Measurements from ENCODE around the gene RFX4. TPM values are rescaled to one million over a fixed set of nuclear protein-coding genes. Genes with fewer than 3 reads are reported as not detected.

RFX4 gene
- total RNA-seq, 1 experiment from 2014 or later: not detected

DNA sequence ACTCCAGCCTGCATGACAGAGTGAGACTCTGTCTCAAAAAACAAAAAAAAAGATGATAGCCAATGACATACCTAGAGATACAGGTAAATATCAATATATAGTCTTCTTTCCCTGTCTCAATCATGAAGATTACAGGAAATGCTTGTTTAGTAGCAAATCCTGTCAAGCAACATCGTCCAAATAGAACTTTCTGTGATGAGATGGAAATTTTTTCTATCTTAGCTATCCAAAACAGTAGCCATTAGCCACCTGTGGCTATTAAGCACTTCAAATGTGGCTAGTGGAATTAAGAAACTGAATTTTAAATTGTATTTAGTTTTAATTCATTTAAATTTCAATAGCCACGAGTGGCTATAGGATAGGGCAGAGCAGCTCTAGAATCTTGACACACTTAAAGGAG lies 158.4 kb downstream of the RFX4 start:
- no peaks in the 10 kb centered on the region for H3K27me3 ChIP-seq (replicated peaks; ENCODE audit: insufficient read depth, low read depth, low read length, poor library complexity)
- TF ChIP-seq CTCF (conservative IDR thresholded peaks at IDR 0.05; ENCODE audit: low read depth, low read length) (no peak), EZH2 (IDR thresholded peaks at IDR 0.05; ENCODE audit: borderline replicate concordance, low read depth, low read length, poor library complexity, severe bottlenecking) (no peak)
- no peak overlapping the region for H3K27ac ChIP-seq (ENCODE audit: low read depth, low read length, poor library complexity, severe bottlenecking)
- ChIA-PET POLR2A (ENCODE audit: low non-redundant PET) (no interaction called here), CTCF (no interaction called here)
- H3K36me3 ChIP-seq (ENCODE audit: insufficient read depth, low read length, poor library complexity, severe bottlenecking): no peaks in the 10 kb centered on the region
- H3K4me3 ChIP-seq (ENCODE audit: low read depth, low read length, poor library complexity, severe bottlenecking): no peak overlapping the region
- no TSS peak for BruUV-seq (replicated peaks)
- H3K4me1 ChIP-seq (ENCODE audit: insufficient read depth, low read length, poor library complexity, severe bottlenecking): no peaks in the 10 kb centered on the region
- H3K9me3 ChIP-seq (ENCODE audit: low read depth, low read length, poor library complexity, severe bottlenecking): no peaks in the 10 kb centered on the region
- intact Hi-C loops (cut with micrococcal nuclease; ENCODE audit: unreplicated experiment): no loop called here
- no peak for DNase-seq (ENCODE audit: low spot score)

DNA sequence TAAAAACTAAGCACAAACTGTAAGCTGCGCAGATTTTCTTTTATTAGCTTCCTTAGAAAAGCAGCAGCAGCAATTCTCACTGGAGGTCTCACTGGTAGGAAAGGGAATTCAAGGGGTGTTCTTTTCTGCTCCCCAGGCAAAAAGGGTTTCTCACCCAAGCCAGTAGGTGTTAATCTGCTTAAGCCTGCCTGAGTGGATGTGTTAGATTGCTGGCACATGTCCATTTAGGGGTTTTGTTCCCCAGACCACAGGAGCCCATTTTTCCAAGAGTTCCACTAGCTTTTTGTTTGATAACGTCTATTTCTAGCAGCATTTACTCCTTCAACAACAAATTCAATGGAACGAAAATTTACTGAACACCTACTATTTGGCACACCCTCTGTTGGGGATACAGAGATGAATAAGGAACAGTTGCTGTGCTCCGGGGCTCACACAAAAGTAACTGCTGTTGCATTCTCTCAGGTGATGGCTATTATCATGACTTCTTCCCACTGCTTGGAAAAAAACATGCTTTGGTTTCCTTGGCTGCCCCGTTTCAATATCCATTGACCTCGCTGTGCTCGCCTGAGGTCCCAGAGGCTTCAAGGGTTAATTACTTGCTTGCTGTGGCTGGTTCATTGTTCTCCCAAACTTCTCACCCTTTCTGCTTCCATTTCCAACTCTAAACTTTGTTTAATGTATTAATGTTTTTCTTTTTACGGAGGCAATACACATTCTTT lies 160.6 kb downstream of the RFX4 start:
- no peak overlapping the region for H3K27ac ChIP-seq (ENCODE audit: low read depth, low read length, poor library complexity, severe bottlenecking)
- H3K4me3 ChIP-seq (ENCODE audit: low read depth, low read length, poor library complexity, severe bottlenecking): no peak overlapping the region
- intact Hi-C loops (cut with micrococcal nuclease; ENCODE audit: unreplicated experiment): no loop called here
- H3K4me1 ChIP-seq (ENCODE audit: insufficient read depth, low read length, poor library complexity, severe bottlenecking): no peaks in the 10 kb centered on the region
- ChIA-PET CTCF (no interaction called here), POLR2A (ENCODE audit: low non-redundant PET) (no interaction called here)
- no TSS peak for BruUV-seq (replicated peaks)
- no peak for TF ChIP-seq CTCF (conservative IDR thresholded peaks at IDR 0.05; ENCODE audit: low read depth, low read length)
- no peak for TF ChIP-seq EZH2 (IDR thresholded peaks at IDR 0.05; ENCODE audit: borderline replicate concordance, low read depth, low read length, poor library complexity, severe bottlenecking)
- no peak for DNase-seq (ENCODE audit: low spot score)
- no peaks in the 10 kb centered on the region for H3K9me3 ChIP-seq (ENCODE audit: low read depth, low read length, poor library complexity, severe bottlenecking)
- H3K36me3 ChIP-seq (ENCODE audit: insufficient read depth, low read length, poor library complexity, severe bottlenecking): no peaks in the 10 kb centered on the region
- H3K27me3 ChIP-seq (replicated peaks; ENCODE audit: insufficient read depth, low read depth, low read length, poor library complexity): no peaks in the 10 kb centered on the region

DNA sequence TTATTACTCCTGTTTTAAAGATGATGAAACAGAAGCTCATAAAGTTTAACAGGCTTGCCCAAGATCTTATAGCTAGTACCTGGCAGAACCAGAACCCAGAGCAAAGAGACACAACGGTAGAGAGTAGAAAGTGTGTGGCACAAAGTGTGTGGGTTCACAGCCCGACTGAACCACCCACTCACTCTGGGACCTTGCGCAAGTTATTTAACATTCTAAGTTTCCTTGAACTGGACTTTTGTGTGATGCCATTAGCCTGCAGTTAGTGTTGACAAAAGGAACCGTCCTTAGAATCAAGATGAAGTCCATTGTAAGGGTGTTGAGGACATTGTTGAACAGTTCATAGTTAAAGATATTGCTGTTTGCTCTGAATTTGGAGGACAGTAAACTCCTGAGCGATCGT lies 161.8 kb downstream of the RFX4 start:
- no peak for TF ChIP-seq CTCF (conservative IDR thresholded peaks at IDR 0.05; ENCODE audit: low read depth, low read length)
- no peak for TF ChIP-seq EZH2 (IDR thresholded peaks at IDR 0.05; ENCODE audit: borderline replicate concordance, low read depth, low read length, poor library complexity, severe bottlenecking)
- DNase-seq (ENCODE audit: low spot score): no peak
- Histone ChIP-seq H3K36me3 (ENCODE audit: insufficient read depth, low read length, poor library complexity, severe bottlenecking) (no peaks in the 10 kb centered on the region), H3K4me3 (ENCODE audit: low read depth, low read length, poor library complexity, severe bottlenecking) (no peak overlapping the region), H3K4me1 (ENCODE audit: insufficient read depth, low read length, poor library complexity, severe bottlenecking) (no peaks in the 10 kb centered on the region), H3K27ac (ENCODE audit: low read depth, low read length, poor library complexity, severe bottlenecking) (no peak overlapping the region), H3K27me3 (replicated peaks; ENCODE audit: insufficient read depth, low read depth, low read length, poor library complexity) (no peaks in the 10 kb centered on the region), H3K9me3 (ENCODE audit: low read depth, low read length, poor library complexity, severe bottlenecking) (no peaks in the 10 kb centered on the region)
- no TSS peak for BruUV-seq (replicated peaks)
- ChIA-PET CTCF (no interaction called here), POLR2A (ENCODE audit: low non-redundant PET) (no interaction called here)
- intact Hi-C loops (cut with micrococcal nuclease; ENCODE audit: unreplicated experiment): no loop called here

Data from A673 (cell line).